ENCODE measurements around the gene BCO1.
A peak's percentile ranks its signal among the peaks of the same experiment; 100 is the strongest.

Gene BCO1

DNA sequence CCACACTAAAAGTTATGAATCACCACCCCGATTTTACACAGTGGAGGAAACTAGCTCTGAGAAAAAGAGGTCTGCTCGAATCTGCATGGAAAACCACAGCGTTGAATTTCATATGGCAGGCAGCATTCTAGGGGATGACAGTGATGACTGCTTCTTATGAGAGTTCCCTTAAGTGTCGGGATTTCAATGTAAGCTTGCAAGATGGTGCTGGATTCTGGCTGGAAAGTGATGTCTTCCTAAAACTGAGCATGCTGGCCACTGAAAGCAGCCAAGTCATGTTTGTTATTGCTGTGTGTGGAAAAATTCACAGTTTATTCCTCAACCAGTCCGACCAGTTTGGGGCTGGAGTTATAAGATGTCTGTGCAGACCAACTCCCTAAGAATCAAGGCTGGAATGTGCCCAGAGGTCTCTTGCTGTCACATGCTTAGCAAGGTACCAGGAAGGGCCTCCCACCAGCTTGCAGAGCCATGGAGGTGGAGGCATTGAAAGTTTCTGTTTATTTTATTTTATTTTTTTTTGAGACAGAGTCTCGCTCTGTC is 39.1 kb downstream of the BCO1 start:
- no peak for DNase-seq

- DNase-seq = no peak
Measured at GRCh38 chr16:81278526-81278925, 40.0 kb downstream of the BCO1 start.

- no peak for DNase-seq
Measured at GRCh38 chr16:81279392-81279791, 40.9 kb downstream of the BCO1 start.

- no peak for DNase-seq
Measured at GRCh38 chr16:81280393-81280792, 41.9 kb downstream of the BCO1 start.

GRCh38 chr16:81283044-81283443 is 44.6 kb downstream of the BCO1 start:
- DNase-seq = no peak

- DNase-seq = no peak
Measured at GRCh38 chr16:81284995-81285600, 46.6 kb downstream of the BCO1 start.

- DNase-seq = no peak
Measured at GRCh38 chr16:81286190-81286589, 47.7 kb downstream of the BCO1 start.

DNA sequence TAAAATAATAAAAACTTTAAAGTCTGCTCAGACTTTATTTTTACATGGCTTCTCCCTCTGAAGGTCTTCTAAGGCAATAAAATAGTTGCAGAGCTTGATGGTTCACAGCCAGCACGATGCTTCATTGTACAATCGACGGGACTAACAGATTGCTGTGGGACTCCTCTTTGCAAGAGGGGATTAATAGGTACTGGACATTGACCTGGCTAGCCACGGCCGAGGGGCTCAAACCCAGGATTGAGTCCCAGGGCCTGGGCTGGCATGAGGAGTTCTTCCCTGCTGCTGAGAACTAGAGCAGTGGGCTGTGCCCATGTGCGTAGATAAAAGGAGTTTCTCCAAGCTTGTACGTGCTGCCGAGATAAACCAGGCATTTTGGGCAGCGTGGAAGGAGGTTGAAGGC is 52.6 kb downstream of the BCO1 start:
- no peak for DNase-seq

GRCh38 chr16:81292936-81293335 is 54.4 kb downstream of the BCO1 start:
- DNase-seq = no peak

GRCh38 chr16:81293909-81294802 is 55.7 kb downstream of the BCO1 start:
- no peak for DNase-seq

DNA sequence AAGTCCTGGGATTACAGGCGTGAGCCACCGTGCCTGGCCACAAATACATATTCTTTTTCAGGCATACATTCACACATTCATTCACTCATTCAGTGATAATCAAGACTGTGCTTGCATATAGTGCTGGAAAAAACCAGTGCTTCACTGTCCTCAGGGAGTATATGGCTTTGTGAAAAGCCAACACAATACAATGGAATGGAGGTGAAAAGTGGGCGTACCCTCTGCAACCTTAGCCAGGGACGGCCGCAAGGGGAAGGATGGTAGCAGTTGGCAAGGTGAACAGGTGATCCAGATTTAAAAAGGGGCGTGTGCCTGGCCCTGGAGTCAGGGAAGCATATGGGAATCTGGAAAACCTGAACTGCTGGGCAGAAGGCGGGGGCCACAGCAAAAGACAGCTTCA is 58.1 kb downstream of the BCO1 start:
- no peak for DNase-seq

GRCh38 chr16:81307770-81308169 is 69.3 kb downstream of the BCO1 start:
- DNase-seq = no peak

GRCh38 chr16:81310045-81310644 is 71.7 kb downstream of the BCO1 start:
- no peak for DNase-seq

DNA sequence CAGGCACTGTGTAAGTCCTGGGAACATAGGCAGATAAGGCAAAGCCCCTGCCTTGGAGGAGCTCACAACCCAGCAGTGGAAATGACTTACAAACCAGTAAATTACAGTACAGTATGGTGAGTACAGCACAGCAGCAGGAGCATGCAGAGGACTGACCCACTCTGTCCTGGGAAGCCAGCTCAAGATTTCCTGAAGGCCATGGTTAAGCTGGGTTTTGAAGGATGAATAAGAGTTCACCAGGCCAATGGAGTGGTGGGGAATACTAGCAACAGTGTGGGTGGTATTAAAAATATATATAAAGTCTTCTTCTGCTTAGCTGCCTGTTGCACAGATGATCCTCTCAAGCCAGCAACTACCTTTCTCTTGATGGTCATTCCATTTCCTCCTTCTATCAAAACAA is 73.3 kb downstream of the BCO1 start:
- DNase-seq = no peak

DNA sequence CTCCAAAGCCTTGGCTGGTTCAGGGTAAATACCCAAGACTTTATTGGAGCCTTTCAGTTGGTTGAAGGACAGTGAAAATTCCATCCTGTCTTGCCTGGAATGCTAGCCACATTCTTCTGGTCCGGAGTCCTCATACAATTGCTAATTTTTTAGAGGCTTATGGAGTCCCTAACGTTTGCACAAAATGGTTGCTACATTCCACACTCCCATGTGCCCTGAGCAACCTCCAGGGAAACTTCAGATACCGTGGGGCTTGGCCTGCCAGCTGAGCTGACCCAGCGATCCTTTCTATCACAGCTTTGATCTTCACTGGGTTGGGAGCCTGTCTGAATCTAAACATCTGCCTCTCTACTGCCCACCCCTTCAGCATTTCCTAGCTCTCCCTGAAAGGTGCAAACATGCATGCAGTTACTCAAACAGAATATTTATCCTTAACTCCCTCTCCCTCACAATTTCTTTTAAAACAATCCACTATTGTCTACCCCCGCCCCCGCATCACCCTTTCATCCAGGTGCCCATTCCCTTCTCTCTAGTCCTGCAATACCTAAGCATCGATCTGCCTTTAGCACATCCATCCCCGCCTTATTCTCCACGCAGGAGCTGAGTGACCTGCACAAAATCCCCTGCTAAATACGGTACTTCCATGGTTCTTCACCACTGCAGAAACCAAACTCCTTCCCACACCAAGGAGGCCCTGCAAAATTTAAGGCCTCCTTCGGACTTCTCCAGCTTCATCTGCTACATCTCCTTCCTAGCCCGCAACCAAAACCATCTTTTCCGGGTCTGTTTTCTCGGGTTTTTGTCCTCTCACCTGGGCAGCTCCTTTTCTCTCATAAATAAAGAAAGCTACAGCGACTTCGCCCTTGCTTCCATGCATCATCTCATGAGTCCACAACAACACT is 75.5 kb downstream of the BCO1 start:
- DNase-seq = no peak

DNA sequence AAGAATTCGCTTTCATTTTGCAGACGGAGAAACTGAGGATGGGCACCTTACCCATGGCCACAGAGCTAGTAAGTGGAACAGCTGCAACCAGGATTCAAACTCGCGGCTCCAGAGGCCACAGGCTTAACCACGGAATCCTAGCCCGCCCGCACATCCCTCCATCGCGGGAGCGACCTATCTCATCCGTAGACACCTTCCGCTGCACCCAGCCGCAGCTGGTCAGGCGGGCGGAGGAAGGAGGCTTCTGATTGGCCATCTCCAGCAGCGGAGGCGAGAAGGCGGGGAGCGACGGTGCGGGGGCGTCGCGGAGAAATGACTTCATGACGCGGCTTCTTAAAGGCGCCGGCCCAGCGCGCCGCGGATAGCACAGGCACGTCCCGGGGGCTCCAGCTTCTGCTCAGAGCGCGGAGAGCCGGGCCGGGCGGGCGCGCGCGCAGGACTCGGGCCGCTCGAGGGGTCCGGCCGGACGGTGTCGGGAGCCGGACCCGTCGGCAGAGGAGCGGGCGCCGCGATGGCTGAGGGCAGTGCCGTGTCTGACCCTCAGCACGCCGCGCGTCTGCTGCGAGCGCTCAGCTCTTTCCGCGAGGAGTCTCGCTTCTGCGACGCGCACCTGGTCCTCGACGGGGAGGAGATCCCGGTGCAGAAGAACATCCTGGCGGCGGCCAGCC is 76.2 kb downstream of the BCO1 start, which contains the start of gene GAN:
TSS of gene GAN (plus strand) at position 360 of the 668 bp plus-strand sequence. CDS start at position 512, 152 bp downstream.
- DNase-seq = peak; percentile 96

DNA sequence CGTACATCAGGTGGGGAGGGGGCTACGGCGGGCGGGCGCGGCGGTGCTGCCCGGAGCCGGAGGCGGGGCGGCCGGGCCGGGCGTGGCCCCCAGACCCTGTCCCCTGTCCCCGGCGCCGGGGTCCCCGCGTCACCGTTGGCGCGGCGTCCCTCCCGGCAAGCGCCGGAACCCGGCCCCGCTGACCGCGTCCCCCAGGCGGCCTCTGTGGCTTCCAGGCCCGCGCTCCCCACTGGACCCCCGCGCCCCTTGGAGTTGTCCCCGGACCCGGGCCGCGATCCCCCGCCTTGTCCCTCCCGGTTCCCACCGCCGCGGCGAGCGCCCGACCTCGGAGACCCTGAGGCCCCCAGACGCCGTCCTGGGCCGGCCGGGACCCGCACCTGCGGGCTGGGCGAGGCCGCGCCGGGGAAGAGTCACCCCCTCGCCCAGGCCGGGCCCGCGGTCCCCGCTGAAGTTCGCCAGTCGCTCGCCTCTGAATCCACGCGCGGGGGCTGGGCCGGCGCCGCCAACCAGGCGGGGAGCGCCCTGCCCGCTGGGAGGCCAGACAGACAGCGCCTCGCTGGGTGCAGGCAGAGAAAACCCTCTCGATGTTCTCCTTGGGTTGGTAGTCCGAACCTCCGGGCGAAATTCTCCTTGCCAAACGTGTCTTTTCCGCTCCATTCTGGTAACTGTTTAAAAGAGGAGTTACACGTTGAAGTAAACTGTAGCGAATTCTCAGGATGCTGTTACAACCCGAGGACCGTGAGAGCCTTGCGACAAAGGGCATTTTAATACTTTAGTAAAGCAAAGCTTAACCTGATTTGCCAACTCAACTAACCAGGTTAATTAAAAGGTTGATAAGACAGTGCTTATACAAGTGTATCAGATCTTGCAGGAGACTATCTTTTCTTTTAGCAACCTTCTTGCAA is 77.0 kb downstream of the BCO1 start:
- DNase-seq = peak; percentile 43

DNA sequence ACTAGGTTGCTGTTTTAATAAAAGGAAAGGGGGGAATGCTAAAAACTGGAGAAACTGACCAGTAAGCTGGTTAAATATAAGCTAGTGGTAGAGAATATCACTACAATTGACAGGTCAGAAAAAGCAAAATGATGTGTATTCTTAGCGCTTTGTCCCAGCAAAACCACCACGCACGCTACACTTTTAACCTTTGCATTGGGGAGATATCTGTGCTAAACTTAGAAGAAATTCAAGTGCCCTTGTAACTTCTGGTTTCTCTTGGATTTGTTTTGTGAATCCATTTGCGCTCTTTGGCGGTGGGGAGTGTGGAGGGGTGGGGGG is 77.6 kb downstream of the BCO1 start:
- DNase-seq = no peak

GRCh38 chr16:81318711-81319110 is 80.2 kb downstream of the BCO1 start:
- no peak for DNase-seq

DNA sequence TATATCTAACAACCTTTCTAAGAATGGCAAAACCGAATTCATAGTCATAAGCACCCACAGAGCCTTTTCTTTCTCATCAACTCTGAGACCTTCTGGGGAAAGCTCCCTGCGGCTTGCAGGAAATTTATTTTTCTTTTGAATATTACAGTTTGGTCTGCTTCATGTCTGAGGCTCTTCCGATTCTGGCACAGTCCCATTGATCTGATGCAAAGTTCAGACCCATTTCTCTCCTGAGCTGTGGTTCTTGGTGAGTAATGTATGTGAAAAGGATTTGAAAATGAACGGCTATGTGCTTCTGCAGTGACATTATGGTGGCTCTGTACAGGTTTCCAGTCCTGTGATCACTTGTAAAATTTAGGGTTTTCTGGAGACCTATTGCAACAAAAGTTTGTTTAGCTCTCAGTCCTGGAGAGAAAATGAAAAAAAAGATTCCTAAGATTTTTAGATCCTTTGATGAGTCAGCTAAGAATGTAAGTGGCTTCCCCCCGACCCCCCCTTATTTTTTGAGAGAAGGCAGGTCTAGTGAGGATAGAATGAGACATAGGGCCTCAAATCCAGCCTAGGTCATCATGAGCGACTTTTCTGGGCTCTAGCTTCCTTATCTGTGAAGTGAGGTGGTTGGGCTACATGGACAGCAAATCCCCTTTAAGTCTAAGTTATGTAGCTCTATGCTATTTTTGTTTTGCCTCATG is 80.9 kb downstream of the BCO1 start:
- DNase-seq = peak; percentile 16
